D721Med (cell line): ENCODE data around the gene AHNAK2.

Source experiments
- DNase-seq: peaks from one replicate; pipeline ENCODE4 v3.0.0; 2011; ENCODE audit warnings: low spot score; ENCODE audit not compliant: insufficient read length
- FAIRE-seq: peaks from 2 replicates; lab custom pipeline; 2011; peaks lifted over from hg19 to GRCh38; lab: Jason Lieb, UNC
- CTCF ChIP-seq: IDR thresholded peaks from 2 replicates; pipeline ENCODE4 v1.5.1; 2012; ENCODE audit warnings: mild to moderate bottlenecking, control low read depth; ENCODE audit not compliant: insufficient read depth; ENCODE audit errors: missing control alignments

The AHNAK2 gene

DNA sequence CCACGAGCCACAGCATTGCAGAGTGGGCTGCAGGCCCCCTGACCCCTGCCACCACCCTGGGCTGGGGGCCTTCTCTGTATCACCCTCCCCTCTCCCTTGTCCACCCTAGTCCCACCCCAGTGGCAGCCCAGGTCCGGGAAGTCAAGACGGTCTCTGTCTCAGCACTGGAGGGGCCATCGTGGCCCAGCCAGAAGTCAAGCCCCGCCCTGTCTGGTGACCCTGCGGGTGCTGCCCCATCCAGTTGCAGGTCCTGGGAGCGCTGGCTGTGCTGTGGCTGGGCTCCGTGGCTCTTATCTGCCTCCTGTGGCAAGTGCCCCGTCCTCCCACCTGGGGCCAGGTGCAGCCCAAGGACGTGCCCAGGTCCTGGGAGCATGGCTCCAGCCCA, 50.8 kb downstream of the AHNAK2 start:
- TF ChIP-seq CTCF = no peak
- no peak for DNase-seq
- FAIRE-seq = no peak

GRCh38 chr14:104926619-104927431, 51.3 kb downstream of the AHNAK2 start:
- DNase-seq (no peak), FAIRE-seq (no peak)
- TF ChIP-seq CTCF = no peak

- DNase-seq (no peak), FAIRE-seq (no peak)
These were observed 52.1 kb downstream of the AHNAK2 start for GRCh38 chr14:104925855-104926609.

DNA sequence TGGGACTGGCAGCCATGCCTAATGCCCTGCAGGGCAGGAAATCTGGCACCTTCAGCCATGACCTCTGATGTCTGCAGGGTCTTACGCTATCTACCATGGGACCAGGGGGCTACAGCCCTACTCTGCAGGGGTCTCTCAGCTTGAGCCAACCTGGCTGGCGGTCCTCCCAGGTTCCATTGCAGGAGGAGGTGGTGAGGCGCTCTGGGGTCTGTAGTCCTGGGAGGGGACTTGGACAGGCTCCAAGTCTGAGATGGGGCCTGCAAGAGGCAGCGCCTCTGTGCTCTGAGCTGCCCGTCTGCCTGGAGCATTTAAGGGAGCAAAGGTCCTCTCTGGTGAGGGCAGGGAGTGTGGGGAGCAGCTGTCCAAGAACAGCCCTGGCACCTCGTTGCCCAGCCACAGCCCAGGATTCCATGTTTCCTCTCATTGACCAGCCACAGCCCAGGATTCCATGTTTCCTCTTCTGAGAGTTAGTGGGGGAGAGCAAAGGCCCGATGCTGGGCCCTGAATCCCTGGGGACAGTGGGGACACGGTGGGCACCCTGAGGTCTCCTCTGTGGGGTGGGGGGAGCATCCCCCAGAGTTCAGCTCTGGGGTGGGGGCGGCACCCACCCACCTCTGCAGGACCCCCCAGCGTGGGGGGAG, 52.8 kb downstream of the AHNAK2 start:
- DNase-seq = no peak
- FAIRE-seq = no peak
- no peak for TF ChIP-seq CTCF

More at GRCh38 chr14:104925855-104926609, 52.1 kb downstream of the AHNAK2 start:
- TF ChIP-seq CTCF = no peak

DNA sequence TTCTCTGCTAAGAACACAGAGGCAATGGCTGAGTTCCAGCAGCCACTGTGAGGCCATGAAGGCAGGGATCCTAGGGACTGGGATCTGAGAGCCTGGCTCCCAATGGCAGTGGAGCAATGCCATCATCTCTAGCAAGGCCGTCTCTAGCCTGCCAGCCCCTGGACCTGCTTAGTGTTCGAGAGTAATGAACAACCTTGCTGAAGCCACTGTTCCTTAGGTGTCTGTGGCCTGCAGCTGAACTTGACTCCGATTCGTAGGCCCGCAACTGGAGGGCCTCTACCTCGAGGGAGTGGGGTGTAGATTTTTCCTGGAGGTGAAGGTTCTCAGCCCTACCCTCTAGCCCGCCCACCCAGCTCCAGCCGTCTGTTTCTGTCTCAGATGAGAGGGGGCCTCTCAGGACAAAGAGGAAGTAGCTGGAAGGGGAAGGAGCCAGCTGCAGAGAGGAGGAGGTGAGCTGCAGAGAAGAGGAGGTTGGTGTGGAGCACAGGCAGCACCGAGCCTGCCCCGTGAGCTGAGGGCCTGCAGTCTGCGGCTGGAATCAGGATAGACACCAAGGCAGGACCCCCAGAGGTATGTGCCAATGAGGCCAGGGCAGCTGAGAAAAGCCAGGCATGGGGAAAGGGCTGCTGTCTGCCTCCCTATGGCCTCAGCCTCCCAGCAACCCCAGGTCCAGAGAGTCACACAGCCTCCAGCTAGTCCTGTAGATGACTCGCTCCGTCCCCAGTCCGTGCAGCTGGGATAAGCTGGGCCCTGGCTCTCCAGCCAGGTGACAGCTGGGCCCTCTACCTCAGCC, 53.6 kb downstream of the AHNAK2 start, which contains the start of gene PLD4:
Gene PLD4 (plus strand): TSS at position 459 of the 793 bp plus-strand sequence. CDS start 2,262 bp downstream, outside the sequence.
- no peak for FAIRE-seq
- TF ChIP-seq CTCF = no peak

GRCh38 chr14:104923640-104924420, 54.3 kb downstream of the AHNAK2 start:
- DNase-seq (no peak), FAIRE-seq (no peak)

More for the DNA sequence above, 53.6 kb downstream of the AHNAK2 start, which contains the start of gene PLD4:
- DNase-seq = no peak

More at GRCh38 chr14:104923640-104924420, 54.3 kb downstream of the AHNAK2 start:
- TF ChIP-seq CTCF = no peak
